PC-3 (cell line): ENCODE data around the gene OPRPN. TPM values are rescaled to one million over a fixed set of nuclear protein-coding genes. Genes with fewer than 3 reads are reported as not detected.

ENCODE experiments used
- ATAC-seq: fragments of 200-7000 bp; cut with Tn5 transposase; 2 replicates; pipeline ENCODE4 v1.9.1; 2020; ENCODE audit warnings: mild to moderate bottlenecking, moderate library complexity
- BruUV-seq: library from RNA; stranded (reverse); fragments of 400-500 nt; replicated peaks from 2 replicates; lab custom pipeline; 2021; lab: Mats Ljungman, UMichigan
- CTCF ChIA-PET: fragments of 300-600 bp; sonication (Branson Sonifier 250); formaldehyde crosslinking; loops from one replicate; lab custom pipeline; 2022; ENCODE audit warnings: antibody characterized with exemption; lab: Charles Lee
- POLR2A ChIA-PET: fragments of 300-600 bp; sonication (Branson Sonifier 250); formaldehyde crosslinking; loops from one replicate; lab custom pipeline; 2022; ENCODE audit warnings: antibody characterized with exemption; ENCODE audit not compliant: unreplicated experiment; lab: Charles Lee
- DNase-seq: peaks from one replicate; pipeline ENCODE4 v3.0.0-alpha.2; 2015
- H2AFZ ChIP-seq: fragments of 300-600 bp; sonication (generic); 2 replicates; pipeline ENCODE4 v1.6.0; 2016; ENCODE audit warnings: antibody characterized with exemption, low read length
- H3F3A ChIP-seq: fragments of 300-600 bp; sonication (generic); one replicate; pipeline ENCODE4 v1.6.0; 2017; ENCODE audit warnings: antibody characterized with exemption, low read length, control low read depth, mild to moderate bottlenecking; ENCODE audit not compliant: unreplicated experiment
- H3K27ac ChIP-seq: fragments of 300-600 bp; sonication (generic); 2 replicates; pipeline ENCODE4 v1.5.1; 2016; ENCODE audit warnings: mild to moderate bottlenecking, low read length
- H3K27me3 ChIP-seq: fragments of 300-600 bp; sonication (generic); 2 replicates; pipeline ENCODE4 v1.6.1; 2016; ENCODE audit warnings: low read length, mixed read lengths
- H3K36me3 ChIP-seq: fragments of 300-600 bp; sonication (generic); 2 replicates; pipeline ENCODE4 v1.6.1; 2016; ENCODE audit warnings: low read depth, mixed run types, low read length, mixed read lengths
- H3K4me1 ChIP-seq: fragments of 300-600 bp; sonication (generic); 2 replicates; pipeline ENCODE4 v1.5.1; 2016; ENCODE audit warnings: low read length; ENCODE audit not compliant: insufficient read depth
- H3K4me2 ChIP-seq: fragments of 300-600 bp; sonication (generic); 2 replicates; pipeline ENCODE4 v1.6.0; 2016; ENCODE audit warnings: low read length
- H3K4me3 ChIP-seq: fragments of 300-600 bp; sonication (generic); 2 replicates; pipeline ENCODE4 v1.5.1; 2016; ENCODE audit warnings: mild to moderate bottlenecking, low read length, mixed read lengths
- H3K79me2 ChIP-seq: fragments of 300-600 bp; sonication (generic); 2 replicates; pipeline ENCODE4 v1.6.1; 2017; ENCODE audit warnings: low read length, mixed read lengths
- H3K9ac ChIP-seq: fragments of 300-600 bp; sonication (generic); 2 replicates; pipeline ENCODE4 v1.6.0; 2016; ENCODE audit warnings: mild to moderate bottlenecking, low read length
- H3K9me2 ChIP-seq: fragments of 300-600 bp; sonication (generic); replicated peaks from 2 replicates; pipeline ENCODE4 v1.6.1; 2016; ENCODE audit warnings: mixed run types, low read length, mixed read lengths
- H3K9me3 ChIP-seq: fragments of 300-600 bp; sonication (generic); 2 replicates; pipeline ENCODE4 v1.6.1; 2016; ENCODE audit warnings: low read length, mixed read lengths
- H4K20me1 ChIP-seq: fragments of 300-600 bp; sonication (generic); 2 replicates; pipeline ENCODE4 v1.6.1; 2016; ENCODE audit warnings: low read length, mixed read lengths
- EZH2 ChIP-seq: fragments of 300-600 bp; sonication (generic); IDR thresholded peaks from one replicate; pipeline ENCODE4 v1.6.1; 2017; ENCODE audit warnings: antibody characterized with exemption, mild to moderate bottlenecking, low read length; ENCODE audit not compliant: unreplicated experiment
- EZH2phosphoT487 ChIP-seq: fragments of 300-600 bp; sonication (generic); IDR thresholded peaks from 2 replicates; pipeline ENCODE4 v1.6.1; 2018; ENCODE audit warnings: mild to moderate bottlenecking, antibody characterized with exemption, low read length, borderline replicate concordance
- intact Hi-C: fragments of 100-400 bp; cut with micrococcal nuclease; formaldehyde crosslinking; loops from 2 replicates; pipeline ENCODE4 v1.9.0; 2023
- total RNA-seq: library from RNA; depleted of rRNA; stranded (reverse); fragments of >200 nt; gene quantifications from 2 replicates; pipeline ENCODE4 v1.2.3, GENCODE V29; 2014
- TF ChIP-seq, protein P1 (sequence below): fragments of 300-600 bp; sonication (generic); conservative IDR thresholded peaks from 2 replicates; pipeline ENCODE4 v1.5.1; 2017; ENCODE audit warnings: antibody characterized with exemption, low read depth, mild to moderate bottlenecking, low read length

OPRPN gene
- total RNA-seq, 1 experiment from 2014 or later: not detected

GRCh38 chr4:70360460-70360859, 37.3 kb upstream of the OPRPN start, which contains the start of gene SMR3A:
Gene SMR3A (plus strand): TSS chr4:70360760. CDS start chr4:70362116, 1,356 bp downstream.
- Histone ChIP-seq H3F3A (no peaks in the 10 kb centered on the region), H3K9me2 (no peaks in the 10 kb centered on the region), H3K4me3 (no peak within 1 kb of the TSS), H3K27me3 (peaks cover 53% of the 10 kb centered on the region), H4K20me1 (no peaks in the 10 kb centered on the region), H3K4me1 (no peaks in the 10 kb centered on the region), H3K9me3 (no peaks in the 10 kb centered on the region), H3K79me2 (no peaks in the 10 kb centered on the region), H3K36me3 (no peaks in the 10 kb centered on the region), H3K27ac (no peak within 1 kb of the TSS), H2AFZ (no peak within 1 kb of the TSS), H3K9ac (no peak within 1 kb of the TSS), H3K4me2 (no peak within 1 kb of the TSS)
- ATAC-seq: no peak
- DNase-seq: no peak
- no TSS peak for BruUV-seq
- POLR2A ChIA-PET: no interaction called here
- CTCF ChIA-PET: no interaction called here
- intact Hi-C loops: no loop called here
- TF ChIP-seq EZH2 (no peak), EZH2phosphoT487 (no peak)
- TF ChIP-seq, protein P1, sequence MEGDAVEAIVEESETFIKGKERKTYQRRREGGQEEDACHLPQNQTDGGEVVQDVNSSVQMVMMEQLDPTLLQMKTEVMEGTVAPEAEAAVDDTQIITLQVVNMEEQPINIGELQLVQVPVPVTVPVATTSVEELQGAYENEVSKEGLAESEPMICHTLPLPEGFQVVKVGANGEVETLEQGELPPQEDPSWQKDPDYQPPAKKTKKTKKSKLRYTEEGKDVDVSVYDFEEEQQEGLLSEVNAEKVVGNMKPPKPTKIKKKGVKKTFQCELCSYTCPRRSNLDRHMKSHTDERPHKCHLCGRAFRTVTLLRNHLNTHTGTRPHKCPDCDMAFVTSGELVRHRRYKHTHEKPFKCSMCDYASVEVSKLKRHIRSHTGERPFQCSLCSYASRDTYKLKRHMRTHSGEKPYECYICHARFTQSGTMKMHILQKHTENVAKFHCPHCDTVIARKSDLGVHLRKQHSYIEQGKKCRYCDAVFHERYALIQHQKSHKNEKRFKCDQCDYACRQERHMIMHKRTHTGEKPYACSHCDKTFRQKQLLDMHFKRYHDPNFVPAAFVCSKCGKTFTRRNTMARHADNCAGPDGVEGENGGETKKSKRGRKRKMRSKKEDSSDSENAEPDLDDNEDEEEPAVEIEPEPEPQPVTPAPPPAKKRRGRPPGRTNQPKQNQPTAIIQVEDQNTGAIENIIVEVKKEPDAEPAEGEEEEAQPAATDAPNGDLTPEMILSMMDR: no peak

DNA sequence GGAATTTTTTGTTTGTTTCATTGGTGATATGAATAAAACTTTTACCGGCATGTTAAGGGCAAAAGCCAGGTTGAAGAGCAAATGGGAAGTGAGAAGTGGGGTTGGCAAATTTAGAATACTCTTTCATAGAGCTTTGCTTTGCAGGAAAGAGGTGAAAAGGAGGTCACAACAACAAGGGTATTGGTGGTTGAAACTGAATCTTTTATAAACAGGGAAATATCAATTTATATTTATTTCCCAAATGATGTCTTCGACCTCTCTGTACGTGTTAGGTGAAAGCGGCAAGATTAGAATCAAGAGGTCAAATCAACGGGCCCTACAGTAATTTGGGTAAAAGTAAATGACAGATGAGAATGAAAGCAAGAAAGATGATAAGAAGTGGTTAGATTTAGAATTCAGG, 33.7 kb upstream of the OPRPN start:
- no peak for TF ChIP-seq EZH2phosphoT487
- TF ChIP-seq, protein P1: no peak
- no peak for TF ChIP-seq EZH2
- Histone ChIP-seq H3K79me2 (no peaks in the 10 kb centered on the region), H4K20me1 (no peaks in the 10 kb centered on the region), H3K27me3 (peaks cover 38% of the 10 kb centered on the region), H3K27ac (no peak overlapping the region), H3K9me2 (no peaks in the 10 kb centered on the region), H3K9me3 (no peaks in the 10 kb centered on the region), H3F3A (no peaks in the 10 kb centered on the region), H3K4me1 (no peaks in the 10 kb centered on the region), H2AFZ (no peak overlapping the region), H3K4me2 (no peak overlapping the region), H3K4me3 (no peak overlapping the region), H3K36me3 (no peaks in the 10 kb centered on the region), H3K9ac (no peak overlapping the region)
- ChIA-PET POLR2A (interaction anchor here (0.6 kb wide), 1 partner anchor 26 kb away, joined by 5 read pairs; no protein-coding TSS in a partner anchor), CTCF (no interaction called here)
- intact Hi-C loops: no loop called here
- no peak for ATAC-seq
- BruUV-seq: no TSS peak
- DNase-seq: no peak

GRCh38 chr4:70365479-70365878, 32.3 kb upstream of the OPRPN start:
- TF ChIP-seq EZH2 (no peak), EZH2phosphoT487 (no peak)
- TF ChIP-seq, protein P1: no peak
- Histone ChIP-seq H3K4me3 (no peak overlapping the region), H4K20me1 (no peaks in the 10 kb centered on the region), H3K79me2 (no peaks in the 10 kb centered on the region), H3K9me2 (no peaks in the 10 kb centered on the region), H3K9me3 (no peaks in the 10 kb centered on the region), H3F3A (no peaks in the 10 kb centered on the region), H2AFZ (no peak overlapping the region), H3K4me2 (no peak overlapping the region), H3K9ac (no peak overlapping the region), H3K36me3 (no peaks in the 10 kb centered on the region), H3K27ac (no peak overlapping the region), H3K27me3 (peaks cover 44% of the 10 kb centered on the region), H3K4me1 (no peaks in the 10 kb centered on the region)
- ChIA-PET CTCF (interaction anchor here (0.6 kb wide), 1 partner anchor 472 kb away, joined by 3 read pairs; no protein-coding TSS in a partner anchor), POLR2A (no interaction called here)
- DNase-seq (peak; percentile 13), ATAC-seq (no peak)
- intact Hi-C loops: no loop called here
- BruUV-seq: no TSS peak
